ENCODE measurements around the gene TTC31.
A peak's percentile ranks its signal among the peaks of the same experiment; 100 is the strongest.
"Not testable (repeated sequence)": the region's sequence is repeated elsewhere in the genome, so short reads cannot be mapped to it uniquely, and the experiment has no call there.

The TTC31 gene

DNA sequence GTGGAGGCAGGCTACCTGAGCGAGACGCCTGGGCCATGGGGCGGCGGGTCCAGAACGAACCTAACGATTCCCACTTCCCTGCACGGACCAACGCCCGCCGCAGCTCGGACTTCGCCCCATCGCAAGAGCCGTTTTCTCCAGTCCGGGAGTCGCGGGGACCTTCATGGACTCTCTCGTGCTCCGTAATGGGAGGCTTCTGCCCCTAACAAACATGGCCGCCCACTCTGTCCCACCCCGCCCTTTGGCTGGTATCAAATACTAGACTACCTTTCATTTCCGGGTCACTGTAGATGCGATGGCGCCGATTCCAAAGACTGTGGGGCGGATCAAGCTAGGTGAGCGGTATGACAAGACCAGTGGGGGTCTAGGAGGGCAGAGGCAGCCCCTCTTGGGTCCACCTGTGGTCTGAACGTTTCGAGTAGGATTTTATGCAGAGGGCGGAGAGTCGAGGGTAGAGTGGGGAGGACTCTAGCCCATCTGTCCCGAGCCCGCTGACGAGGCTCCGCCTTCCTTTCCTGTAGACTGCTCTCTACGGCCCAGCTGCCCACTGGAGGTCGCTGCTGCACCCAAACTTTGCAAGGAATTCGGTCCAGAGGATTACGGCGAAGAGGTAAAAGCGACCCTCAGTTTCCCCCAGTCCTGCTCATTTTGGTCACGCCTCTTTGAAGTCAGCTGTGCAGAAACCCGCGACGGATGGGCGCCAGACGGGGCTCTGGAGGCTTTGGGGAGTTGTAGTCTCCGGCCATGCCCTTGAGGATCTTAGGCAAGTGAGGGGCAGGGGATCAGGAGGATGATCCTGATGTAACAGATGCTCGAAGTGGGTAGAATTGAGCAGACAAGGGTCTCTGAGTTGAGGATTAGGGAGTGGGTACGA is at the start of gene TTC31, which contains the start of gene CCDC142:
TTC31 (plus strand) TSS at position 281 of the 874 bp plus-strand sequence; CDS start at position 296, 15 bp downstream.
CCDC142 (minus strand) TSS at position 198 of the 874 bp plus-strand sequence; CDS start at position 37, 161 bp downstream.
- peak; percentile 94 to 98 for DNase-seq

DNA sequence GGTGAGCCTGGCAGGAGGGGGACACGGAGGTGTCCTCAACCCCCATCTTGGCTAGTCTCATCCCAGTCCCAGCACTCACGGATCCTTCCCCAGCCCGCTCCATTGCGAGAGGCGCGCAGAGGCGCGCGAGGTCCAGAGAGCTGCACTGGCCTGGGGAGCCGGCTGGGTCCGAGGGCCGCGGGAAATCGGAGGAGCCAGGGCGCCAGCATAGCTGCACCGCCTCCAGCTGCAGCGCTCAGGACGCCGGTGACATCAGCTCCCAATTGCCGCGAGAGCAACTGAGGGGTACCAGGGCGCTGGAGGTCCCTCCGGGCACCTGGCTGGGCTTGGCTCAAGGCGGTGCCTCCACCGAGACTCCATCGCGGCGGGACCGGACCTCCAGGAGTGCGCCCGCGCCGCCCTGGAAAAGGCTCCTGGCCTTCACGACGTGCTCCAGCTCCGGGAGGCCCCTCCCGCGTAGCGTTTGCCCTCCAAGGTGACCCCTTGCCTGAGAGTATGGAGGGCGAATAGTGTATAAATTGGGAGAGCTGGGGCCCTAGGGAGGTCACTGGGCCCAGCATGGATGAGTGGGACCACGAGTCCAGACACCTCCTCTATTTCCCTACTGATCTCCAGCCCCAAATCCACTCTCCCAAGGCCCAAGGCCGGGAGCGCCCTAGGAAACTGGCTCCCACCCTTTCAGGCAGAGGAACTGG is 46.6 kb upstream of the TTC31 start:
- DNase-seq, result no peak

DNA sequence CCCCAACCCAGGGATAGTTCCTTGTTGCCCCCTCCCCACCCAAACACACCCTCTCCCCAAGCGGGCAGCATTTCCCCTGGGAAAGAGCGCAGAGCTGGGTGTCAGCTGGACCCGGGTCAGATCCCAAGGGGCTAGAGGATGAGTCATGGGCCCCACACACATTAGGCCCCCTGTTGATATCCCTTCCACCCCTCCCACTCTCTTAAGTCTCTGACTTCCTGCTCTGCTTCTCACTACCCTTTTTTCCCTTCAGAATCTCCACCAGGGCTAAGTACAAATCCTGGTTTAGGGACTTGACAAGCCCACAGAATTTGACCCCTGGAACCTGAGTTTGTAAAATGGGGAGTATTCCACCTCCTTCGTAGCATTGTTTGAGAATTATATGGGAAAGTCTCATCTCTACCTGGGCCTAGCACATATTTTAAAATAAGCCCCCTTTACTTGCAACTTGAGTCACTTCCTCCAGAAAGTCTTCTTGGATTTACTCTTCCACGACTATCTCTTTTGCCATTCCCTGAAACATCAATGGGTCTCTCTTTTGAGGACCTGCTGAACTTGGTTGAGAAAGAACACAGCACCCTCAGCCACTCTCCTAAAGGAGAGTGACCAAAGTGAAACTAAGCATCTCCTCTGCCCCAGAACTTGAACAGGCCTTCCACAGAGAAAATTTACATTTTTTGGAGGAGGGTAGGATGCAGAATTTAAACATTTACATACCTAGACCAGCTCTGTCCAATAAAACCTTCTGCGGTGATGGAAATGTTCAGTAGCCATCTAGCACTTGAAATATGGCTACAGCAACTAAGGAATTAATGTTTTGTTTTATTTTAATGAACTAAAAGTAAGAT is 45.8 kb upstream of the TTC31 start:
- DNase-seq, result no peak

DNA sequence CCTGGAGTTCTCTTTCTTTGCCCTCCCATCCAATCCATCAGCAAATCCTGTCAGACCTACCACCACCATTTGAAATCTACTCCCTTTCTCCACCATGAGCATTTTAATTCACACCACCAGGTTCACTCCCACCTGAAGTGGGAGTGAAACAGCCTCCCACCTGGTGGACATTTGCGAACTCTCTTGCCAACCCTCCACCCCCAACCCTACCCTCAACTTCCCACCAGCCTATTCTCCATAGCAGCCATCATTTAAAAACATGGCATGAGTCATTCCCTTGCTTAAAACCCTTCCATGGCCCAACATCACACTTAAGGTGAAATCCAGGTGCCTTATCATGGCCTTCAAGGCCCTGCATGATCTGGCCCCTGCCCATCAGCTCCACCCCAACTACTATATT is 44.6 kb upstream of the TTC31 start:
- no peak for DNase-seq

DNA sequence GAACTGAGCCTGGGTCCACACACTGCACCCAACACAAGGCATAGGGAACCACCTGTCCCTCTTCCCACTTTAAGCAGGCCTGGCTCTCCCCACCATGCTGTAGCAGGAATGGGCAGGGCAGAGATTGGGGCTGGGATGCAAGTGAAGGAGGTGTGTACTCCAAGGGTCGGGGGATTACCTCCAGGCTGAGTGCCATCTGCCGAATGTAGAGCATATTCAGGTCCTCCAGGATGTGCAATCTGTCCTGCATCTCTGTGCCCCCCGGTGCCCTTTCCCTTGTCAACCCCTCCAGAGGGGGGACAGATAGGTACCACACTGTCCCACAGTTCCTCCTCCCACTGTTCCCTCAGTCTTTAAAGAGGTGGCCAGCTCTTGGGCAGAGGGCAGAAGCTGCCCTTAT is 43.5 kb upstream of the TTC31 start:
- DNase-seq, result no peak

DNA sequence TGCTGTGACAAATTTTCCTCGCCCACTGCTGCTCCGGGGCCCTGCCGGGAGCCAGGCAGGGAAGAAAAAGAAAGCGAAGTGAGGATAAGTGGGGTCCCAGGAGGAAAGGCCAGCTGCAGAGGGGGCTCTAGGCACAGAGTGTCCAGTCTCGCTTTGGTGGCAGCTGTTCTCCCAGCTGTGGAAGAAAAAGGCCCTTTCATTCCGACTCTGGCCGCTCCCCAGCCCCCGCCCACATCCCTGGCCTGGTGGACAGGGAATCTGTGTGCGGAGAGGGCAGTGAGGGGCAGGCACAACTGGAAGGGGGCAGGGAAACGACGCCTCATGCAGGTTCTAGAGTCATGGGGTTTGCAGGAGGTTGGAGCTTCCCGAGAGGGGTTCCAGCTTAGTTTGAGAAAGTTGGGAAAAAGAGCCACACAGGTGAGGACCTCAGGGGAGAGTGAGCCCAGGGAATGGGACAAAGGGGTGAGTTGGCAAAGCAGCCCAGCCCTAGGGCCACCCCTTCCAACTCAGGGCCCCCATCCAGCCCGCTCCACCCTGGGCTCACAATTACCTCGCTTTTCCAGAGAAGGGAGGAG is 43.0 kb upstream of the TTC31 start:
- DNase-seq, result peak; percentile 94

DNA sequence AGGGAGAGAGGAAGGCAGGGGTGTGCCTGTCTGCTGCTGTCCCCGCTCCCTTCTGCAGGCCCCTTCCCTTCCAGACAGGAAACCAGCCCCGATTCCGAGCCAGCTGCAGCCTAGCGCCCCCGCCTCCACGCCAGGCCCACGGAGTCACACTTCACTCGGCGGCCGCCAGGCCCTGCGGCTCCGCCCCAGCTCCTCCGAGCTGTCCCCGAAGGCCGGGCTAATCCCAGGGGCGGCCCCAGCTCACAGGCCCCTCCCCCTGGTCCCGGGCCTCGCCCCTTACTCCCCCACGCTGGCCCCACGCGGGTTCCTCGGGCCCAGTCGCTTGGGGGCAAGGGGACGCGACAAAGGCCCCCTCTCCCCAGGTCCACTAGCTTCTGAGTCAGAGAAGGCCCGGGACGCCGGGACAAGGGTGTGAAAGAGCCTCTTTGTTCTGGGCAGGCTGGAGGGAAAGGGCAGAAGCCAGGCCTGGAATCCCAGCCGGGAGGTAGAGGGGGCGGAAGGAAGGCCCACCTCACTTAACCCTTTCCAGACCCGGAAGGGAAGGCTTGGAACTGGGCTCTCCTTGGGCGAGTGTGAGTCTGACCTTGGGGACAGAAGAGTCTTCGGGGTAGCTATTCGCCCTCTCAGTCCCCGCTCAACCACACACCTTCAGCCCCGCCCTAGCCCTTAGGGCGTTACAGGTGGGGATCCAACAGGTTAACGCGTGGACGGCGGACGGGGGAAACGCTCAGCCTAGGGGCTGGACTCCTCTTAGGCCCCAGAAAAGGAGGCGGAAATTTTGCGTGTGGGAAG is 42.3 kb upstream of the TTC31 start:
- peak; percentile 89 to 95 for DNase-seq

DNA sequence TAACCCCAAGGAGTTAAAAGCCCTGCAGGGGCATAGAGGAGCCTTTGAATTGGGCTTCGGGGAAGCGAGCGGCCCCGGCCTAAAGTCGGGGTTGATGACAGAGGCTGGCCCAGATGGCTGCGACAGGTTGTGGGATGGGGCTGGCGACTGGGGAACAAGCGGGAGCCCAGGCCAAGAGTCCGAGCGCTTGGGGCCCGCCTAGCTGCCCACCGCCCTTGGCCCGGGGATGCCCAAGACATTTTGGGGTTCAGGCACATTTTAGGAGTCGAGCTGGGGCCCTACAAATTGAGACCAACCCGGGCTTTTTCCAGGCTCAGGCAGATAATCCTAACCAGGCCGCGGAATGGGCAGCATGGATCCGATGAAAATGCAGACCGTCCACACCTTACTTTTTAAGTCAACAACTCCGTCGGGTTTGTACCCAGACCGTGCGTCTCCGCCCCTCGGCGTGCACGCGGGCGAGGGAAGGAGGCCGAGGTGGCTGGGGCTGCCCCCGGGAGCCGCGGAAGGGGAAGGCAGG is 41.7 kb upstream of the TTC31 start:
- peak in 1 of 2 donors; percentile 53 for DNase-seq

DNA sequence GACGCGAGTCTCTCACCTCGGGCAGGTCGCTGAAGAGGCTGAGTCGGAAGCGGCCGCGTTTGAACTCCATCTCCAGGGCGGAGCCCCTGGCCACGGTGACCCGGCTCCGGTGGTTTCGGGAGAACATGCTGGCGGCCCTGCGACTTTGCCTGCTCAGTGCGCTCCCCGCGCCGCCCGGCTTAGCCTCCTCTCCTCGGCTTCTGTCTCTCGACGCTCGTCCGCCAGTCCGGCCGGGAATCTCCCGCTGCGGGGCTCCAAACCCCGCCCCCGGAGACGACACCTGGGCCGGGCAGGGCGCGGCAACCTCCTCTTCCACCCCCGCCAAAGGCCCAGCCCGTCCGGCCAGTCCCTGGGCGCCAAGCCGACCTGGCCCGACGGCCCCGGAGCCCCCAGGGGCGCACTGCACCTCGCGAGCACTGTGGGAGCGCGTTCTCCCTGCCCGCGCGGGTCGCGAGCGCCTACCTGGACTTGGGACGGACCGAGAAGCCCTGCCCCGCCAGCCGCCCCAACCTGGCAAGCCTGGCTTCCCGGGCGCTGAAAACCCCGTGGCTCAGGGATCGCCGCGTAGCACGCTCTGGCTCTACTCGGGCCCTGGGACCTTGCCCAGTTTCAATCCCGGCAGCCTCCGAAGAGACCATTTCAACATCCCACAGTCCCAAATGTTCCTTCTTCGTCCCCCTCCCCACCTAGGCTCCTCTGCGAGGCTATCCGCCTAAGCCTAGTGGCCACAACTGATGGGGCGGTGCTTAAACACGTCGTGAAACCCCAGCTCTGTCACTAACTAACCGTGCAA is 41.0 kb upstream of the TTC31 start, which contains the start of gene RTKN:
RTKN (minus strand) TSS at position 248 of the 793 bp plus-strand sequence; CDS start at position 127, 121 bp downstream.
- peak in 1 of 2 donors; percentile 18 for DNase-seq

DNA sequence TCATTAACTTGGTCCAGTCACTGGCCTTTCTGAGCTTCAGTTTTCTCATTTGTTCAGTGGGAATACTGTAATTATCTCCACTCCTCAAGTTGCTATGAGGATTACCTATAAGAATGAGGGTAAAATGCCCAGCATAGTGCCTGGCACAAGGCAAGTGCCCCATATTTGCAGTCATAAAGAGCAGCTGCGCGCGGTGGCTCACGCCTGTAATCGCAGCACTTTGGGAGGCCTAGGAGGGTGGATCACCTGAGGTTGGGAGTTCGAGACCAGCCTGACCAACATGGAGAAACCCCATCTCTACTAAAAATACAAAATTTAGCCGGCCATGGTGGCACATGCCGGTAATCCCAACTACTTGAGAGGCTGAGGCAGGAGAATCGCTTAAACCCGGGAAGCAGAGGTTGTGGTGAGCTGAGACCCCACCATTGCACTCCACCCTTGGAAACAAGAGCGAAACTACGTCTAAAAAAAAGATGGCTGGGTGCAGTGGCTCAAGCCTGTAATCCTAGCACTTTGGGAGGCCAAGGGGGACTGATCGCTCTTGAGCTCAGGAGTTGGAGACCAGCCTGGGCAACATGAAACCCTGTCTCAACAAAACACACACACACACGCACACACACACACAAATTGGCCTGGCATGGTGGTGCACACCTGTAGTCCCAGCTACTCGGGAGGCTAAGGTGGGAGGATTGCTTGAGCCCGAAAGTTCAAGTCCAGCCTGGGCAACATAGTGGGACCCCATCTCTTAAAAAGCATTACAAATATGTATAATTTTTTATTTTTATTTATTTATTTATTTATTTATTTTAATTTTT is 40.2 kb upstream of the TTC31 start:
- DNase-seq, result not testable (repeated sequence)

DNA sequence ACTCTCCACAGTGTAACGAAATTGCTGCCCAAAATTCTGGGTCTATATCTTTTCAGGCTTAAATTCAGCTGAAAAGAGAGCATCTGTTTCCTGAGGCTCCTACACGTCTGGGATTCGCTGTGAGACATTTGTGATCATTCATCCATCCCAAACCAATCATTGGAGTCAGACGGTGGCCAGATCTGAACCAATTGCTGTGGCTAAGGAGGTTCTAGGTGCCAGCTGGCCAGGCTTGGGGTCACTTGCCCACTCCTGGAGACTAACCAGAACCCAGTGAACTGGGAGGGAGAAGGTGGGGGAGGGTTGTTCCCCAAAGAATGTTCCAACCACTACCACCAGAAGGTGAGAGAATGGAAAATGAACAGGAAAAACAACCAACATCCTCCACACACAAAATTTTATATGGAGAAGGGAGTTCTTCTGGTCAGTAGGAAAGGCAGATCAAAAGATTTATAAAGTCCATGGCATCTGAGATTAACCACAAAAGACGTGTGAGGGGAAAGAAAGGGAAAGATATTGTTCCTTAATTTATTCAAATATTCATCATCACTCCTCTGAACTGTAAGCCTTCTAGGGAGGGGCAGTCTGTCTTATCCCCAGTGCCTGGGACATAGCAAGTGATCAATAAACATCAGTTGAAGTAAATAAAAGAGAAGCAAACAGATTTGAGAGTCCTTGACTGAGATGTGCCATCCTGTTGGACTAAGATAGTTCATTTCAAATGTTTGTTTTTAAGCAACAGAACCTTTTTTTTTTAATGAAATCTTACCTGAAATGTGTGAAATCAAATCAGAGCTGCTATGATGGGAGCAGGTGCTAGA is 38.2 kb upstream of the TTC31 start:
- no peak for DNase-seq

DNA sequence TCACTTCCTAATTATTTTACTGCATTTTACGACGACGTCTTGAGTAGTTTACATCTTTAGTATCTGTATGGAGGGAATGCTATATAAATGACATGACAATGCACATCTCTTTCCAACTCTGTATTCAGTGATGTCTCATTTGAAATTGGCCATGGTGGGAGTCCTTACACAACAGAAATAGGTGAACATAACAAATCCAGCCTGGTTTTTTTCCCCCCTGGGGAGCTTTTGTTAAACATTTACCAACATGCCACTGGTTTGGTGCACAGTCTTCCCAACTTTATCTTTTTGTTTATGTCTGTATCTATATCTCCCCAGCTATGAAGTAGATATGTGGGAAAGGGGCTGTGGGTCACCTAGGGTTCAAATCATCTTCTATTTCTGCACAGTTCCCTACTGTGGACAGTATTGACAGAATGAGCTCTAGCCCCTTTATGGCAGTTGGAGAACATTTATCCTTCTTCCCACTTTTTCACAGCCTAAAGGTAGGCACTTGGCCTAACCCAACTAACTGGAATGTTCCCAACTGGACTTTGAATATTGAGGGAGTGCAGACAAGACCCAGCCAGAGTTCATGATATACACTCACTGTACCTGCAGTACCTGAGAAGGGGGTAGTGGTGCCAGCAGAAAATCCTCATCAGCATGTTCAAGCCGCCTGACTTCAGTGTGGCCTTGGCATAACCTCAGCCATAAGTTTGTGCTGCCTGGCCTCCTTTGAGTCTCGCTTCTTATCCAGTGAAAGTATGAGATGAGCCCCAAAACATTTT is 35.5 kb upstream of the TTC31 start:
- DNase-seq, result no peak

DNA sequence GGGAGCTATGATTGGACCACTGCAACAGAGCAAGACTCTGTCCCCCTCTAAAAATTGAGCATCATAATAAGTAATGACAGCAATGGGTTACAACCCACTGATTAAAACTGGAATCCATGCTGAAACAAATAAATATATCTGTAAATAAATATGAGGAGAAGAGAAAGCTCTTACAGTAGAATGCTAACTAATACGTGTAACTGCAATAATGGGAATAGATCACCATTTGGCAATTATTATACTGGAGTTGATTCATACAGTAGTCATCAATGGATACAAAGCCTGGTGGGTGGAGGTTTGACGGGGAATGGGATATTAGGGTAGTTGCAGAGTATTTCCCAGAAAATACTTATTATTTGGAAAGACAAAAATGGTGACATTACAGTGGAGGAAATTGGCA is 34.1 kb upstream of the TTC31 start:
- DNase-seq, result no peak

DNA sequence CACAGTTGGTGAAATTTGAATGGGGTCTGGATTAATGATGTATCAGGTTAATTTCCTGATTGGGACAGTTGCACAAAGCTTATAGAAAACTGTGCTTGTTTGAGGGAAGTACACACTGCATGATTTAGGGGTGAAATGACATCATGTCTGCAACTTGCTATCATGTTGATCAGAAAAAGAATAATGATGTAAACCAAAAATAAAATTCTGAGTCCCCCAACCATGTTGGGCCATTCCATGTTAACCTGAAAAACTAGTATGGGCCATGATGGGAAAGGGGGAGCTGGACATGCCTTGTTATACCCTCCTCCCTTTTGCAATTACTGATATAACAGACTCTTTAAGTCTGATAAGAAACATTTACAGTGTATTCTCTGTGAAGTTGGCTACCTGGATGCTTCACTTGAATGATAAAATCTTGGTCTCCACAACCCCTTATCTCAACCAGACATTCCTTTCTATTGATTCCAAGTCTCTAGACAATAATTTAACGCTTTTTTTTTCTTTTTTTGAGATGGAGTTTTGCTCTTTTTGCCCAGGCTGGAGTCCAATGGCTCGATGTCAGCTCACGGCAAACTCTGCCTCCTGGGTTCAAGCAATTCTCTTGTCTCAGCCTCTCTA is 32.2 kb upstream of the TTC31 start:
- no peak for DNase-seq

DNA sequence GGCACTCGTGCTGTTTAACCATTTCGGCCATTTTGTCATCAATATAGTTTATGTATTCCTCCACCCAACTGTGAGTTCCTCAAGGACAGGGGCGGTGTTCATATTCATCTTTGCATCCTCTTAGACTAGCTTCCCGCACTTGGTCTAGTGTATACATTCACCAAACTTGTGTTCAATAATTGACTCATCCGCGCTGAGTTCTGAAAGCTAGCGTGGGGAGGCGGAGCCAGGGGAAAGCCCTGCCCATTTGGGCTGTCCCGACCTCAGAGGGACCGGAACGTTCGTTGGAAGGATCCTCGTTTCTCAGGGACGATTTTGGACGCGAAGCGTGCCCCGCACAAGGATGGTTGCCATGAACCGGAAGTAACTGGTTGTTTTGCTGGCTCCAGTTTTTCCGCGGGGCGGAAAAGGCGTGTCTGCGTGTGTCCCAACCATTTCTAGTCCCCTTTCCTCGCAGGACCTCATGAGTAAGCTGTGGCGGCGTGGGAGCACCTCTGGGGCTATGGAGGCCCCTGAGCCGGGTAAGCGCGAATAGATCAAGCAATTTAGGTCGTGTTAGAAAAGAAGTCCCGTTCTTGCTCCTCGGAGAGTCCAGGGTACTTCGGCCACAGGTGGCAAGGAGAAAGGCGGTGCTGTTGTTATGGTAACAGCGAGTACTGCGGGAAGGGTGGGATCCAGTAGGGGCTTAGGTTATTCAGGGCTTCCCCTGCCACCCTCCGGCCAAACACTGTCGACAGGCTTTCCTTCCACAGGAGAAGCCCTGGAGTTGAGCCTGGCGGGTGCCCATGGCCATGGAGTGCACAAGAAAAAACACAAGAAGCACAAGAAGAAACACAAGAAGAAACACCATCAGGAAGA is 28.0 kb upstream of the TTC31 start, which contains the start of gene INO80B:
INO80B (plus strand) TSS at position 434 of the 858 bp plus-strand sequence; CDS start at position 464, 30 bp downstream.
- DNase-seq, result peak; percentile 96 to 98

DNA sequence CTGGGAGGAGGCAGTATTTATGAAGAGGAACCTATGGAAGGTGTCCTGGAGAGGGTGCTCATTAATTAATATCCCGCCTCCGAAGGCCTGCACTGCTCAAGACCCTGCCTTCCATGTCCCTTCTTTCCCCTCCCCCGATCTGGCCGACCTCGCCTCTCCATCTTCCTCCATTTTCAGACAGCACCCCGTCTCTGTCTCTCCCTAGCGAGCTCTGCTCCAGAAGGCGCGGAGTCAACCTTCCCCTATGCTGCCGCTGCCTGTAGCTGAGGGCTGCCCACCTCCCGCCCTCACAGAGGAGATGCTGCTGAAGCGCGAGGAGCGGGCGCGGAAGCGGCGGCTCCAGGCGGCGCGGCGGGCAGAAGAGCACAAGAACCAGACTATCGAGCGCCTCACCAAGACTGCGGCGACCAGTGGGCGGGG is 25.7 kb upstream of the TTC31 start:
- DNase-seq, result peak in 1 of 2 donors; percentile 61
